ENCODE measurements around the gene NTN5. TPM values are rescaled to one million over a fixed set of nuclear protein-coding genes. Genes with fewer than 3 reads are reported as not detected.

The NTN5 gene
- total RNA-seq, 2 donors from 2014 or later, result 0.54 to 2.8 TPM

- no peaks in the 10 kb centered on the region for H3K27me3 ChIP-seq (replicated peaks; ENCODE audit: insufficient read depth)
- no peak for ATAC-seq (ENCODE audit: insufficient number of reproducible peaks, low FRiP score, low read depth)
- H3K27ac ChIP-seq, result peak overlapping the region; percentile 74 to 86
- no peaks in the 10 kb centered on the region for H3K9me3 ChIP-seq
- H3K4me1 ChIP-seq (ENCODE audit: control insufficient read depth in 1 of 2, low read depth in 2 of 2), result peaks cover 37 to 62% of the 10 kb centered on the region in 2 donors
- TF ChIP-seq CTCF (IDR thresholded peaks at IDR 0.05), result no peak
- H3K36me3 ChIP-seq, result no peaks in the 10 kb centered on the region
- H3K4me3 ChIP-seq, result peak overlapping the region; percentile 60
- no peak for DNase-seq (ENCODE audit: low spot score)
Observed at GRCh38 chr19:48631225-48631624, 41.6 kb downstream of the NTN5 start.

- Histone ChIP-seq H3K4me1 (ENCODE audit: control insufficient read depth in 1 of 2, low read depth in 2 of 2) (peaks cover 37 to 55% of the 10 kb centered on the region in 2 donors), H3K27ac (peak overlapping the region; percentile 74 to 86), H3K9me3 (no peaks in the 10 kb centered on the region), H3K36me3 (peaks cover 3% of the 10 kb centered on the region), H3K27me3 (replicated peaks; ENCODE audit: insufficient read depth) (no peaks in the 10 kb centered on the region), H3K4me3 (peak overlapping the region; percentile 60)
- no peak for ATAC-seq (ENCODE audit: insufficient number of reproducible peaks, low FRiP score, low read depth)
- TF ChIP-seq CTCF (IDR thresholded peaks at IDR 0.05), result no peak
- no peak for DNase-seq (ENCODE audit: low spot score)
Observed at GRCh38 chr19:48630296-48631063, 42.3 kb downstream of the NTN5 start.

GRCh38 chr19:48629599-48630295 is 43.1 kb downstream of the NTN5 start:
- DNase-seq (ENCODE audit: low spot score) (no peak), ATAC-seq (ENCODE audit: insufficient number of reproducible peaks, low FRiP score, low read depth) (no peak)
- peak overlapping the region; percentile 74 to 86 for H3K27ac ChIP-seq
- H3K4me1 ChIP-seq (ENCODE audit: control insufficient read depth in 1 of 2, low read depth in 2 of 2), result peaks cover 36 to 56% of the 10 kb centered on the region in 2 donors
- H3K27me3 ChIP-seq (replicated peaks; ENCODE audit: insufficient read depth), result no peaks in the 10 kb centered on the region
- peaks cover 3% of the 10 kb centered on the region for H3K36me3 ChIP-seq
- H3K4me3 ChIP-seq, result peak overlapping the region; percentile 60
- H3K9me3 ChIP-seq, result no peaks in the 10 kb centered on the region
- TF ChIP-seq CTCF (IDR thresholded peaks at IDR 0.05), result no peak

- no peak for DNase-seq (ENCODE audit: low spot score)
- Histone ChIP-seq H3K27ac (peak overlapping the region in 1 of 2 donors; percentile 86), H3K4me3 (no peak overlapping the region), H3K36me3 (peaks cover 3% of the 10 kb centered on the region), H3K4me1 (ENCODE audit: control insufficient read depth in 1 of 2, low read depth in 2 of 2) (peaks cover 37 to 57% of the 10 kb centered on the region in 2 donors), H3K27me3 (replicated peaks; ENCODE audit: insufficient read depth) (no peaks in the 10 kb centered on the region), H3K9me3 (no peaks in the 10 kb centered on the region)
- no peak for TF ChIP-seq CTCF (IDR thresholded peaks at IDR 0.05)
- no peak for ATAC-seq (ENCODE audit: insufficient number of reproducible peaks, low FRiP score, low read depth)
Observed at GRCh38 chr19:48629297-48629598, 43.6 kb downstream of the NTN5 start.

GRCh38 chr19:48628486-48629296 is 44.1 kb downstream of the NTN5 start:
- Histone ChIP-seq H3K4me1 (ENCODE audit: control insufficient read depth in 1 of 2, low read depth in 2 of 2) (peaks cover 32 to 53% of the 10 kb centered on the region in 2 donors), H3K4me3 (no peak overlapping the region), H3K27me3 (replicated peaks; ENCODE audit: insufficient read depth) (no peaks in the 10 kb centered on the region), H3K27ac (no peak overlapping the region), H3K9me3 (no peaks in the 10 kb centered on the region), H3K36me3 (peaks cover 3% of the 10 kb centered on the region)
- DNase-seq (ENCODE audit: low spot score) (no peak), ATAC-seq (ENCODE audit: insufficient number of reproducible peaks, low FRiP score, low read depth) (no peak)
- no peak for TF ChIP-seq CTCF (IDR thresholded peaks at IDR 0.05)

Measured in thoracic aorta (tissue), 2 donors.